H1 (cell line): Measurements from ENCODE around the gene TRIM41. TPM values are rescaled to one million over a fixed set of nuclear protein-coding genes. Genes with fewer than 3 reads are reported as not detected.
A peak's percentile ranks its signal among the peaks of the same experiment; 100 is the strongest.

Experiments
- CTCF ChIA-PET: fragments of 300-600 bp; sonication (Branson Sonifier 250); formaldehyde crosslinking; loops from one replicate; lab custom pipeline; 2021; ENCODE audit not compliant: partially characterized antibody; lab: Charles Lee
- POLR2A ChIA-PET: fragments of 300-600 bp; sonication (Branson Sonifier 250); formaldehyde crosslinking; loops from one replicate; lab custom pipeline; 2021; ENCODE audit warnings: inconsistent platforms; ENCODE audit not compliant: partially characterized antibody; lab: Charles Lee
- DNase-seq, 2 experiments: peaks; one replicate each; pipeline versions ENCODE4 v3.0.0 to v3.0.0-alpha.2; 2010 to 2022; ENCODE audit warnings: low spot score in 2 of 2, low read depth in 1 of 2, mixed read lengths in 1 of 2
- FAIRE-seq: peaks from 2 replicates; lab custom pipeline; 2011; peaks lifted over from hg19 to GRCh38; lab: Jason Lieb, UNC
- H2AFZ ChIP-seq: 2 replicates; pipeline ENCODE4 v1.8.1; 2012; ENCODE audit warnings: low read length, inconsistent platforms
- H2AK5ac ChIP-seq: 2 replicates; pipeline ENCODE4 v1.6.1; 2013; ENCODE audit warnings: low read depth, low read length
- H2BK120ac ChIP-seq: replicated peaks from 2 replicates; pipeline ENCODE3; 2013; ENCODE audit warnings: low read depth, low read length, inconsistent platforms
- H2BK12ac ChIP-seq: 2 replicates; pipeline ENCODE4 v1.6.1; 2013; ENCODE audit warnings: low read depth, low read length
- H2BK15ac ChIP-seq: 2 replicates; pipeline ENCODE4 v1.6.1; 2013; ENCODE audit warnings: low read length
- H2BK20ac ChIP-seq: 2 replicates; pipeline ENCODE4 v1.6.1; 2013; ENCODE audit warnings: low read length
- H2BK5ac ChIP-seq: 2 replicates; pipeline ENCODE4 v1.6.1; 2013; ENCODE audit warnings: low read depth, low read length
- H3K14ac ChIP-seq: 2 replicates; pipeline ENCODE4 v1.6.1; 2013; ENCODE audit warnings: inconsistent platforms; ENCODE audit not compliant: insufficient read length
- H3K18ac ChIP-seq: 2 replicates; pipeline ENCODE4 v1.6.1; 2013; ENCODE audit warnings: low read length; ENCODE audit errors: extremely low read depth
- H3K23ac ChIP-seq: 2 replicates; pipeline ENCODE4 v1.6.1; 2013; ENCODE audit warnings: inconsistent platforms; ENCODE audit not compliant: insufficient read length
- H3K23me2 ChIP-seq: 2 replicates; pipeline ENCODE4 v1.6.1; 2013; ENCODE audit warnings: low read depth, low read length
- H3K27ac ChIP-seq: 2 replicates; pipeline ENCODE4 v1.6.1; 2011; ENCODE audit warnings: low read depth, low read length, inconsistent platforms
- H3K27me3 ChIP-seq, 4 experiments: replicated peaks in 1 of 4; 1 replicate in 1 of 4; 2 replicates in 3 of 4; pipeline versions ENCODE4 v1.6.1 to v1.8.1; 2011 to 2013; ENCODE audit warnings: low read length in 3 of 4, mild to moderate bottlenecking in 3 of 4, inconsistent platforms in 2 of 4, mixed read lengths in 2 of 4, moderate library complexity in 1 of 4; ENCODE audit not compliant: control insufficient read depth in 3 of 4, insufficient read depth in 3 of 4; ENCODE audit errors: extremely low read depth in 1 of 4
- H3K36me3 ChIP-seq, 4 experiments: 2 replicates each; pipeline versions ENCODE4 v1.6.1 to v1.8.1; 2011 to 2013; ENCODE audit warnings: mild to moderate bottlenecking in 4 of 4, low read length in 3 of 4, moderate library complexity in 2 of 4, control low read depth in 1 of 4, inconsistent platforms in 1 of 4; ENCODE audit not compliant: insufficient read depth in 4 of 4, control insufficient read depth in 2 of 4
- H3K4ac ChIP-seq: replicated peaks from 2 replicates; pipeline ENCODE3; 2013; ENCODE audit warnings: low read length, low read depth, mixed read lengths, inconsistent platforms; ENCODE audit not compliant: insufficient read length
- H3K4me1 ChIP-seq, 4 experiments: replicated peaks in 1 of 4; 1 replicate in 1 of 4; 2 replicates in 3 of 4; pipeline versions ENCODE4 v1.6.1 to v1.8.1; 2011 to 2013; ENCODE audit warnings: low read length in 3 of 4, inconsistent platforms in 2 of 4, mixed read lengths in 1 of 4; ENCODE audit not compliant: insufficient read depth in 4 of 4, control insufficient read depth in 3 of 4
- H3K4me2 ChIP-seq, 2 experiments: 2 replicates each; pipeline versions ENCODE4 v1.6.1 to v1.8.1; 2011 to 2013; ENCODE audit warnings: low read depth in 2 of 2, low read length in 2 of 2, control low read depth in 1 of 2, inconsistent platforms in 1 of 2, mild to moderate bottlenecking in 1 of 2; ENCODE audit not compliant: insufficient read depth in 1 of 2
- H3K4me3 ChIP-seq, 4 experiments: fragments of 200-600, 300-600 bp in 1 of 4; sonication (generic), shearing (Covaris generic), sonication (Bioruptor Twin) in 1 of 4; 2 replicates each; pipeline versions ENCODE4 v1.5.1 to v1.8.1; 2011 to 2016; ENCODE audit warnings: low read length in 4 of 4, low read depth in 3 of 4, control low read depth in 2 of 4, inconsistent platforms in 2 of 4, mild to moderate bottlenecking in 2 of 4, mixed read lengths in 1 of 4, moderate library complexity in 1 of 4; ENCODE audit not compliant: insufficient read depth in 2 of 4; ENCODE audit errors: extremely low read depth in 1 of 4
- H3K56ac ChIP-seq: replicated peaks from 2 replicates; pipeline ENCODE3; 2013; ENCODE audit warnings: low read depth, mild to moderate bottlenecking, mixed read lengths, low read length, inconsistent platforms; ENCODE audit not compliant: insufficient read length
- H3K79me1 ChIP-seq: 2 replicates; pipeline ENCODE4 v1.6.1; 2013; ENCODE audit warnings: low read depth, low read length, control low read depth
- H3K79me2 ChIP-seq, 2 experiments: 2 replicates each; pipeline versions ENCODE4 v1.6.1 to v1.8.1; 2012 to 2013; ENCODE audit warnings: low read length in 2 of 2, mild to moderate bottlenecking in 2 of 2, inconsistent platforms in 1 of 2; ENCODE audit not compliant: insufficient read depth in 2 of 2, control insufficient read depth in 1 of 2
- H3K9ac ChIP-seq, 4 experiments: replicated peaks in 1 of 4; 1 replicate in 1 of 4; 2 replicates in 3 of 4; pipeline versions ENCODE4 v1.6.1 to v1.8.1; 2011 to 2013; ENCODE audit warnings: low read depth in 3 of 4, low read length in 3 of 4, control low read depth in 2 of 4, mild to moderate bottlenecking in 2 of 4, moderate library complexity in 2 of 4, inconsistent platforms in 1 of 4; ENCODE audit errors: extremely low read depth in 1 of 4
- H3K9me3 ChIP-seq, 2 experiments: 2 replicates each; pipeline versions ENCODE4 v1.6.1 to v1.8.1; 2012 to 2013; ENCODE audit warnings: mild to moderate bottlenecking in 2 of 2, moderate library complexity in 2 of 2, control low read depth in 1 of 2, inconsistent platforms in 1 of 2, low read depth in 1 of 2, low read length in 1 of 2, mixed read lengths in 1 of 2; ENCODE audit not compliant: insufficient read depth in 2 of 2
- H4K20me1 ChIP-seq, 2 experiments: replicated peaks in 1 of 2; 2 replicates each; pipeline versions ENCODE3 to v1.8.1; 2011 to 2013; ENCODE audit warnings: inconsistent platforms in 2 of 2, low read length in 2 of 2, mild to moderate bottlenecking in 1 of 2; ENCODE audit not compliant: insufficient read depth in 2 of 2, control insufficient read depth in 1 of 2
- H4K5ac ChIP-seq: 2 replicates; pipeline ENCODE4 v1.6.1; 2013; ENCODE audit warnings: low read length, low read depth, mixed read lengths, inconsistent platforms; ENCODE audit not compliant: insufficient read length
- H4K8ac ChIP-seq: 2 replicates; pipeline ENCODE4 v1.8.0; 2013; ENCODE audit warnings: mild to moderate bottlenecking, moderate library complexity, low read length, inconsistent platforms; ENCODE audit not compliant: insufficient read depth; ENCODE audit errors: extremely low read depth
- H4K91ac ChIP-seq: replicated peaks from 2 replicates; pipeline ENCODE3; 2013; ENCODE audit warnings: low read length, mixed read lengths, inconsistent platforms; ENCODE audit not compliant: insufficient read length
- WGBS, 2 experiments: shearing (Covaris generic) in 1 of 2; methylation state at CpG; one replicate each; pipeline versions ENCODE4 v1.1.6 to v1.1.7; 2013 to 2015; ENCODE audit warnings: low lambda C conversion rate in 2 of 2, mixed read lengths in 2 of 2, inconsistent platforms in 1 of 2, low coverage in 1 of 2, missing lambda C conversion rate in 1 of 2; ENCODE audit not compliant: insufficient replicate concordance in 2 of 2, insufficient coverage in 1 of 2, insufficient read length in 1 of 2; ENCODE audit errors: extremely low coverage in 1 of 2, missing lambda C conversion rate in 1 of 2; 5-methylcytosine and 5-hydroxymethylcytosine counted together
- polyA plus RNA-seq, 7 experiments: library from polyadenylated mRNA; depleted of rRNA in 3 of 7; stranded (reverse) in 5 of 7; unstranded in 2 of 7; fragments of >200 nt in 5 of 7; fragments of 200-250 nt in 2 of 7; gene quantifications; 1 replicate in 5 of 7; 2 replicates in 1 of 7; 4 replicates in 1 of 7; pipeline versions ENCODE4 v1.2.1 to v1.2.3, GENCODE V29; 2011 to 2013; ENCODE audit warnings: missing spikeins in 2 of 7, mixed read lengths in 2 of 7
- total RNA-seq: library from RNA; stranded (reverse); fragmentation: NEBNext Ultra II Directional; extraction: Animal tissue kit (Norgen Biotek cat#: 25700); gene quantifications from 2 replicates; pipeline ENCODE4 v1.2.1, GENCODE V29; 2021

The TRIM41 gene
- total and polyA plus RNA-seq, 2 of the 8 experiments (the other 6 are each of a cell fraction or from before 2014, with no cell fraction given): 12.9 to 21.6 TPM

DNA sequence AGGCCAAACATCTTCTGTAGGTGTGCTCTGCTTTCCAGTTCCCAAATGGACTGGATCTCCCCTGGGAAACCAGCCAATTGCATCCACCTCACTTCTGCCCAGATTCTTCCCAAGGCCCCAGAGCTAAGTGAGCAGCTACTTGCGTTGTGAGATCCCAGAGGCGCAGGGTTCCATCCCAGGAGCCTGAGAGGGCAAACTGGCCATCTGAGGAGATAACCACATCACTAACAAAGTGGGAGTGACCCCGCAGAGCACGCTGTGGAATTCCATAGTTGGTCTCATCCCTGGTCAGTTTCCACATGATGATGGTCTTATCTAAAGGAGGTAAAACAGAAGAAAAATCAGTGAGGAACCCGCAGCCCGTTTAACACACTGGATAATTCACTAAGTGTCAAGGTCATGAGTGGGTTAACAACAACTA is 19.0 kb downstream of the TRIM41 start:
- FAIRE-seq: no peak
- H2BK20ac ChIP-seq: no peak overlapping the region
- H4K8ac ChIP-seq: peak overlapping the region; percentile 39; the same call in 1 of the 2 replicates
- no peak overlapping the region for H3K18ac ChIP-seq
- ChIA-PET CTCF (interaction anchor here (1.0 kb wide), 1 partner anchor 39 kb away, joined by 3 read pairs; no protein-coding TSS in a partner anchor), POLR2A (interaction anchor here (0.8 to 34.2 kb wide), 17 partner anchors 4 to 85 kb away, joined by 3 to 1334 read pairs (median 6); partner anchors contain the start of genes RACK1, TRIM41, TRIM52 and TRIM7)
- H3K56ac ChIP-seq: no peak overlapping the region
- H3K4me2 ChIP-seq: peak overlapping the region; percentile 81 to 97
- 58% methylated on average over 6 of the region's 6 CpGs; no CpG with 5 or more reads in 1 of the 2 experiments for WGBS, 2 experiments
- H2AK5ac ChIP-seq: no peak overlapping the region
- no peak overlapping the region for H2BK15ac ChIP-seq
- peak overlapping the region in 3 of 4 experiments; percentile 97 to 99 (median 99); a peak in 6 of 7 replicates for H3K9ac ChIP-seq
- H3K23ac ChIP-seq: no peak overlapping the region
- no peak for DNase-seq
- peaks cover 27 to 56% of the 10 kb centered on the region in 2 experiments for H3K79me2 ChIP-seq
- H4K91ac ChIP-seq: no peak overlapping the region
- no peak overlapping the region for H2BK120ac ChIP-seq
- H3K9me3 ChIP-seq: no peaks in the 10 kb centered on the region
- H4K5ac ChIP-seq: no peak overlapping the region
- H3K23me2 ChIP-seq: peaks cover 9% of the 10 kb centered on the region; the same call in 1 of the 2 replicates
- H3K79me1 ChIP-seq: peaks cover 10% of the 10 kb centered on the region
- H3K4ac ChIP-seq: no peak overlapping the region
- 0 out of 2 replicates have a peak overlapping the region, but pooled peaks have one; percentile 36 for H3K27ac ChIP-seq
- no peak overlapping the region for H2AFZ ChIP-seq
- peaks cover 52 to 63% (median 57%) of the 10 kb centered on the region in 4 experiments for H3K36me3 ChIP-seq
- H3K4me1 ChIP-seq: peaks cover 5 to 19% (median 10%) of the 10 kb centered on the region in 4 experiments
- no peaks in the 10 kb centered on the region for H3K27me3 ChIP-seq
- 0 out of 2 replicates have a peak overlapping the region, but pooled peaks have one; percentile 32 for H2BK5ac ChIP-seq
- peak overlapping the region; percentile 83 to 100 (median 96) for H3K4me3 ChIP-seq
- no peak overlapping the region for H2BK12ac ChIP-seq
- H3K14ac ChIP-seq: no peak overlapping the region
- H4K20me1 ChIP-seq: peaks cover 26 to 30% of the 10 kb centered on the region in 2 experiments
